A673 (cell line): Measurements from ENCODE around the gene RAPGEF4.

Experiments used
- CTCF ChIP-seq: fragments of 300-800, 200-600 bp; sonication (generic); conservative IDR thresholded peaks from 2 replicates; pipeline ENCODE4 v1.5.1; 2017; ENCODE audit warnings: low read depth, mild to moderate bottlenecking, antibody characterized with exemption, low read length, moderate library complexity, mixed read lengths
- EZH2 ChIP-seq: fragments of 200-600 bp; sonication (generic); IDR thresholded peaks from 2 replicates; pipeline ENCODE4 v1.6.1; 2017; ENCODE audit warnings: borderline replicate concordance, low read depth, mild to moderate bottlenecking, mixed read lengths, antibody characterized with exemption, low read length; ENCODE audit not compliant: poor library complexity, severe bottlenecking

DNA sequence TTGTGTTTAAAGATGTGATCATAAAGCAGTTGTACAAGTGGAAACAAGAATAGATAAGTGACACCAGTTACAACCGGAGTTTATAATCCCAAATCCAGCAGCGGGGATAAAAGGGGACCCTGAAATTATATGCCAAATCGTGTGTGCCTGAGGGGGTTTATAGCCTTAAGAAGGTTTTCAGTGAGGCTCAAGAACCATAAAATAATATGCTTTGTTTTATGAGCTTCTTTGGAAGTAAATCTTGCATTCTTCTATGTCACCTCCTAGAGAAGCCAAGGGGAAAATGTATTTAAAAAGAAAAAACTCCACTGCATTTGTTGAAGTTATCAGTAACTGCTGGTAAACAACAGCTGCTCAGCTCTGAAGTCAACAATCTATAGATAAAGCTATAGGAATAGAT lies 314.2 kb downstream of the RAPGEF4 start:
- TF ChIP-seq CTCF (no peak), EZH2 (no peak)
